Kidney (tissue), 14 donors: ENCODE results near the gene AADACL2. TPM values are rescaled to one million over a fixed set of nuclear protein-coding genes. Genes with fewer than 3 reads are reported as not detected.

Experiments
- DNase-seq, 5 donors: peaks; one replicate each; pipeline ENCODE4 v3.0.0-alpha.2; 2013 to 2020
- FAIRE-seq: peaks from 2 replicates; lab custom pipeline; 2012; peaks lifted over from hg19 to GRCh38; lab: Jason Lieb, UNC
- H3K27ac ChIP-seq, 2 donors: one replicate each; pipeline ENCODE4 v1.7.0; 2013; ENCODE audit warnings: low read depth in 2 of 2, low read length in 2 of 2, inconsistent platforms in 1 of 2
- H3K27me3 ChIP-seq: one replicate; pipeline ENCODE4 v1.7.1; 2013; ENCODE audit warnings: low read length, inconsistent platforms; ENCODE audit not compliant: control insufficient read depth, insufficient read depth
- H3K36me3 ChIP-seq, 3 donors: one replicate each; pipeline versions ENCODE4 v1.7.0 to v1.7.1; 2013; ENCODE audit warnings: low read length in 3 of 3, control low read depth in 1 of 3, inconsistent platforms in 1 of 3; ENCODE audit not compliant: insufficient read depth in 3 of 3, control insufficient read depth in 2 of 3
- H3K4me1 ChIP-seq, 3 donors: one replicate each; pipeline versions ENCODE4 v1.7.0 to v1.7.1; 2013; ENCODE audit warnings: low read length in 3 of 3, inconsistent platforms in 1 of 3, low read depth in 1 of 3; ENCODE audit not compliant: control insufficient read depth in 2 of 3, insufficient read depth in 2 of 3
- H3K4me3 ChIP-seq, 3 donors: one replicate each; pipeline versions ENCODE4 v1.7.0 to v1.8.1; 2013; ENCODE audit warnings: low read length in 3 of 3, control low read depth in 1 of 3, inconsistent platforms in 1 of 3
- H3K9ac ChIP-seq, 3 donors: one replicate each; pipeline versions ENCODE4 v1.7.0 to v1.7.1; 2013; ENCODE audit warnings: low read length in 3 of 3, control low read depth in 1 of 3, inconsistent platforms in 1 of 3
- H3K9me3 ChIP-seq, 3 donors: one replicate each; pipeline versions ENCODE4 v1.7.0 to v1.7.1; 2013; ENCODE audit warnings: low read length in 3 of 3, control low read depth in 1 of 3, inconsistent platforms in 1 of 3; ENCODE audit not compliant: control insufficient read depth in 2 of 3, insufficient read depth in 1 of 3
- CTCF ChIP-seq: IDR thresholded peaks from 3 replicates; pipeline ENCODE4 v1.5.1; 2012; ENCODE audit warnings: mild to moderate bottlenecking, moderate library complexity, borderline replicate concordance; ENCODE audit not compliant: insufficient read depth; ENCODE audit errors: extremely low read depth
- intact Hi-C: fragments of 100-400 bp; cut with DNase I; formaldehyde crosslinking; loops from one replicate; pipeline ENCODE4 v1.11.1; 2022
- polyA plus RNA-seq: library from polyadenylated mRNA; stranded (reverse); fragments of 350-450 nt; fragmentation: Illumina TruSeq; extraction: RNeasy Lipid Tissue Mini Kit (QIAGEN cat#74804); gene quantifications from one replicate; pipeline ENCODE4 v1.2.3, GENCODE V29; 2014; ENCODE audit warnings: low read depth, low replicate concordance; ENCODE audit not compliant: insufficient read depth
- total RNA-seq: library from RNA; stranded (reverse); fragmentation: NEBNext Ultra II Directional; extraction: Animal tissue kit (Norgen Biotek cat#: 25700); gene quantifications from one replicate; pipeline ENCODE4 v1.2.1, GENCODE V29; 2021
- donor health status: control.
- donor health status: control.
- donor health status: control.
- donor health status: control.
- donor health status: control.
- donor health status: DM: yes; HTN: yes; CAD: no.
- donor health status: Normal renal cell carcinoma (clear cell type).

AADACL2 gene
- total and polyA plus RNA-seq, 2 donors from 2014 or later: not detected

GRCh38 chr3:151722856-151723255 lies 10.9 kb upstream of the AADACL2 start:
- FAIRE-seq: no peak
- intact Hi-C loops: no loop called here

GRCh38 chr3:151724576-151725562 lies 8.9 kb upstream of the AADACL2 start:
- no peak overlapping the region for H3K9ac ChIP-seq
- FAIRE-seq (no peak), DNase-seq (no peak)
- no peaks in the 10 kb centered on the region for H3K36me3 ChIP-seq
- intact Hi-C loops: no loop called here
- no peak overlapping the region for H3K4me3 ChIP-seq
- no peaks in the 10 kb centered on the region for H3K27me3 ChIP-seq
- no peaks in the 10 kb centered on the region for H3K4me1 ChIP-seq
- H3K27ac ChIP-seq: no peak overlapping the region
- no peaks in the 10 kb centered on the region for H3K9me3 ChIP-seq
- no peak for TF ChIP-seq CTCF

More at GRCh38 chr3:151722856-151723255, 10.9 kb upstream of the AADACL2 start:
- no peak overlapping the region for H3K9ac ChIP-seq
- no peaks in the 10 kb centered on the region for H3K36me3 ChIP-seq
- DNase-seq: no peak
- no peak overlapping the region for H3K4me3 ChIP-seq
- TF ChIP-seq CTCF: no peak
- H3K4me1 ChIP-seq: no peaks in the 10 kb centered on the region
- no peaks in the 10 kb centered on the region for H3K9me3 ChIP-seq
- no peaks in the 10 kb centered on the region for H3K27me3 ChIP-seq
- H3K27ac ChIP-seq: no peak overlapping the region

GRCh38 chr3:151726016-151726415 lies 7.7 kb upstream of the AADACL2 start:
- H3K27me3 ChIP-seq: no peaks in the 10 kb centered on the region
- H3K4me3 ChIP-seq: no peak overlapping the region
- no peaks in the 10 kb centered on the region for H3K4me1 ChIP-seq
- DNase-seq (no peak), FAIRE-seq (no peak)
- no peak for TF ChIP-seq CTCF
- intact Hi-C loops: no loop called here
- no peaks in the 10 kb centered on the region for H3K36me3 ChIP-seq
- H3K9me3 ChIP-seq: no peaks in the 10 kb centered on the region
- H3K27ac ChIP-seq: no peak overlapping the region
- no peak overlapping the region for H3K9ac ChIP-seq
